Caco-2 (cell line): Measurements from ENCODE around the gene TARM1. TPM values are rescaled to one million over a fixed set of nuclear protein-coding genes. Genes with fewer than 3 reads are reported as not detected.
"Not testable (repeated sequence)": the region's sequence is repeated elsewhere in the genome, so short reads cannot be mapped to it uniquely, and the experiment has no call there.

Experiments used
- BruUV-seq: library from RNA; stranded (reverse); fragments of 400-500 nt; replicated peaks from 2 replicates; lab custom pipeline; 2021; lab: Mats Ljungman, UMichigan
- CTCF ChIA-PET: fragments of 300-600 bp; sonication (Branson Sonifier 250); formaldehyde crosslinking; loops from one replicate; lab custom pipeline; 2022; ENCODE audit warnings: antibody characterized with exemption; lab: Charles Lee
- POLR2A ChIA-PET: fragments of 300-600 bp; sonication (Branson Sonifier 250); formaldehyde crosslinking; loops from one replicate; lab custom pipeline; 2022; ENCODE audit warnings: antibody characterized with exemption; lab: Charles Lee
- DNase-seq, 2 experiments: peaks; one replicate each; pipeline versions ENCODE4 v3.0.0 to v3.0.0-alpha.2; 2020 to 2022
- H3K27me3 ChIP-seq: replicated peaks from 2 replicates; pipeline ENCODE4 v1.6.0; 2011; ENCODE audit warnings: low read length; ENCODE audit not compliant: control insufficient read depth, insufficient read depth
- H3K36me3 ChIP-seq: 2 replicates; pipeline ENCODE4 v1.5.1; 2011; ENCODE audit warnings: low read length; ENCODE audit not compliant: control insufficient read depth, insufficient read depth
- H3K4me1 ChIP-seq: fragments of 250-450 bp; sonication (Bioruptor Pico); 2 replicates; pipeline ENCODE4 v1.5.1; 2020; ENCODE audit warnings: mild to moderate bottlenecking
- H3K4me3 ChIP-seq: 2 replicates; pipeline ENCODE4 v1.5.1; 2011; ENCODE audit warnings: low read depth, mild to moderate bottlenecking, control low read depth, low read length
- H3K9me3 ChIP-seq: fragments of 250-450 bp; sonication (Bioruptor Pico); 2 replicates; pipeline ENCODE4 v1.5.1; 2020; ENCODE audit warnings: mild to moderate bottlenecking, moderate library complexity
- H3K27ac Mint-ChIP-seq: one replicate; pipeline ENCODE4 v1.8.0; 2022; ENCODE audit warnings: mixed read lengths; ENCODE audit not compliant: unreplicated experiment
- H3K27me3 Mint-ChIP-seq: one replicate; pipeline ENCODE4 v1.8.0; 2022; ENCODE audit warnings: mixed read lengths; ENCODE audit not compliant: insufficient read depth, unreplicated experiment
- H3K36me3 Mint-ChIP-seq: one replicate; pipeline ENCODE4 v1.8.0; 2022; ENCODE audit warnings: mild to moderate bottlenecking, mixed read lengths; ENCODE audit not compliant: insufficient read depth, unreplicated experiment
- H3K4me1 Mint-ChIP-seq: one replicate; pipeline ENCODE4 v1.8.0; 2022; ENCODE audit warnings: low read depth, mixed read lengths; ENCODE audit not compliant: unreplicated experiment
- H3K4me3 Mint-ChIP-seq: one replicate; pipeline ENCODE4 v1.8.0; 2022; ENCODE audit warnings: mild to moderate bottlenecking, moderate library complexity, mixed read lengths; ENCODE audit not compliant: unreplicated experiment
- H3K9me3 Mint-ChIP-seq: one replicate; pipeline ENCODE4 v1.8.0; 2022; ENCODE audit warnings: mixed read lengths; ENCODE audit not compliant: unreplicated experiment
- CTCF ChIP-seq, 2 experiments: fragments of 200-600 bp in 1 of 2; IDR thresholded peaks; 1 replicate in 1 of 2; 2 replicates in 1 of 2; pipeline versions ENCODE4 v1.5.1 to v1.8.0; 2011 to 2022; ENCODE audit warnings: antibody characterized with exemption in 1 of 2, control low read depth in 1 of 2, inconsistent platforms in 1 of 2, low read depth in 1 of 2, low read length in 1 of 2, mild to moderate bottlenecking in 1 of 2, moderate library complexity in 1 of 2; ENCODE audit not compliant: insufficient read depth in 1 of 2, severe bottlenecking in 1 of 2, unreplicated experiment in 1 of 2
- intact Hi-C: fragments of 100-400 bp; cut with micrococcal nuclease; formaldehyde crosslinking; loops from one replicate; pipeline ENCODE4 v1.10.0; 2022; ENCODE audit not compliant: unreplicated experiment
- total RNA-seq: library from RNA; stranded (reverse); gene quantifications from 2 replicates; pipeline ENCODE4 v1.2.3, GENCODE V29; 2022

TARM1 gene
- total RNA-seq, 1 experiment from 2014 or later: not detected

DNA sequence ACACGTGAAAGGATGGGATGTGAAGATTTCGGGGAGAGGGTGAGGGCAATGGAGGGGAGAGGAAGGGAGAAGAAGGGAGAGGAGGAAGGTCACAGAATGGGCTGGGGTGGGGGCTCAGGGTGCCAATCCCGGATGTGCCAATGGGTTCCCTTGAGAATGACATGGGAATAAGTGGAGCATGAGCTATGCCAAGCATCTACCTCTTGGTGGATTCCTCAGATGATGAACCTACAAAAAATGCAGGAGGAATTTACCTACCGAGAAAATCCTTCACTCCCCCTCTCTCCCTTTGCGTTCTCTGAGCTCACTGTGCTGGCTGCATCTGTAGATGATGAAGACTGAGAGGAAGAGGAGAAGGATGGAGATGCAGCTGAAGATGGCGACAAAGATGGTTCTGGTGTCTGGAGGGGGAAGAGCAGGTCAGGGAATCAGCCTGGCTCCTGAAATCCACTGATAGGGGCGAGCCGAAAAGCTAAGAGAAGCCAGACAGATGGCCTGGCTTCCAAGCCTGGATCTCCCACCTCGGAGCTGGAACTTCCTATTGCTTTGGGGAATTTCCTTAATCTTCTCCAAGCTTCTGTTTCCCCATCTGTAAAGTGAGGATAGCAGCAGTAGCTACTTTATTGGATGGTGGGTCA lies 39.1 kb downstream of the TARM1 start:
- BruUV-seq: no TSS peak
- intact Hi-C loops: no loop called here
- TF ChIP-seq CTCF (IDR thresholded peaks at IDR 0.05; ENCODE audit: insufficient read depth in 1 of 2, low read depth in 1 of 2, low read length in 1 of 2, severe bottlenecking in 1 of 2, unreplicated experiment in 1 of 2): no peak
- Mint-ChIP-seq H3K27ac (no peak overlapping the region), H3K27me3 (no peaks in the 10 kb centered on the region), H3K36me3 (no peaks in the 10 kb centered on the region), H3K4me1 (peaks cover 7% of the 10 kb centered on the region), H3K4me3 (no peak overlapping the region), H3K9me3 (peaks cover 19% of the 10 kb centered on the region)
- Histone ChIP-seq H3K36me3 (no peaks in the 10 kb centered on the region), H3K9me3 (peaks cover 18% of the 10 kb centered on the region), H3K27me3 (no peaks in the 10 kb centered on the region), H3K4me1 (no peaks in the 10 kb centered on the region), H3K4me3 (no peak overlapping the region)
- DNase-seq: no peak
- ChIA-PET CTCF (interaction anchor here (0.7 to 1.5 kb wide), 5 partner anchors 11 to 201 kb away, joined by 3 to 5 read pairs (median 3); no protein-coding TSS in a partner anchor), POLR2A (no interaction called here)

GRCh38 chr19:54040003-54040402 lies 41.2 kb downstream of the TARM1 start:
- Mint-ChIP-seq H3K9me3 (peaks cover 4% of the 10 kb centered on the region), H3K27ac (no peak overlapping the region), H3K4me3 (no peak overlapping the region), H3K27me3 (no peaks in the 10 kb centered on the region), H3K36me3 (no peaks in the 10 kb centered on the region), H3K4me1 (peaks cover 7% of the 10 kb centered on the region)
- H3K9me3 ChIP-seq: 0 out of 2 replicates have a peak, but pooled peaks cover 8% of the 10 kb centered on the region
- no peaks in the 10 kb centered on the region for H3K27me3 ChIP-seq
- no peak overlapping the region for H3K4me3 ChIP-seq
- CTCF ChIA-PET: no interaction called here
- H3K36me3 ChIP-seq: no peaks in the 10 kb centered on the region
- no peak for DNase-seq
- no peak for TF ChIP-seq CTCF (IDR thresholded peaks at IDR 0.05; ENCODE audit: insufficient read depth in 1 of 2, low read depth in 1 of 2, low read length in 1 of 2, severe bottlenecking in 1 of 2, unreplicated experiment in 1 of 2)
- H3K4me1 ChIP-seq: no peaks in the 10 kb centered on the region
- BruUV-seq: no TSS peak
- POLR2A ChIA-PET: no interaction called here
- intact Hi-C loops: no loop called here

- intact Hi-C loops, H3K4me1 Mint-ChIP-seq, POLR2A ChIA-PET: not testable (repeated sequence)
Observed at GRCh38 chr19:54036542-54036941, 44.6 kb downstream of the TARM1 start.

More at GRCh38 chr19:54036542-54036941, 44.6 kb downstream of the TARM1 start:
- not testable (repeated sequence) for BruUV-seq, H3K9me3 ChIP-seq, H3K4me3 Mint-ChIP-seq, H3K4me1 ChIP-seq, DNase-seq, H3K27ac Mint-ChIP-seq, H3K27me3 Mint-ChIP-seq, H3K36me3 ChIP-seq, H3K4me3 ChIP-seq, H3K27me3 ChIP-seq, H3K36me3 Mint-ChIP-seq, H3K9me3 Mint-ChIP-seq
- CTCF ChIA-PET: interaction anchor here (0.7 kb wide), 1 partner anchor 836 kb away, joined by 3 read pairs; no protein-coding TSS in a partner anchor
